ENCODE measurements around the gene RNF44. TPM values are rescaled to one million over a fixed set of nuclear protein-coding genes. Genes with fewer than 3 reads are reported as not detected.

The RNF44 gene
- total RNA-seq, 1 donor from 2014 or later = 11.7 TPM

- H3K9me3 ChIP-seq (ENCODE audit: low read depth) = no peaks in the 10 kb centered on the region
- Mint-ChIP-seq H3K27ac (no peak overlapping the region), H3K4me1 (no peaks in the 10 kb centered on the region), H3K36me3 (no peaks in the 10 kb centered on the region), H3K9me3 (no peaks in the 10 kb centered on the region), H3K4me3 (no peak overlapping the region), H3K27me3 (ENCODE audit: insufficient read depth, low read depth) (peaks cover 11% of the 10 kb centered on the region)
- no peak overlapping the region for H2AFZ ChIP-seq (replicated peaks)
- H3F3A ChIP-seq (ENCODE audit: low read depth) = no peaks in the 10 kb centered on the region
- no peak overlapping the region for H3K4me2 ChIP-seq
- TF ChIP-seq, protein P1, sequence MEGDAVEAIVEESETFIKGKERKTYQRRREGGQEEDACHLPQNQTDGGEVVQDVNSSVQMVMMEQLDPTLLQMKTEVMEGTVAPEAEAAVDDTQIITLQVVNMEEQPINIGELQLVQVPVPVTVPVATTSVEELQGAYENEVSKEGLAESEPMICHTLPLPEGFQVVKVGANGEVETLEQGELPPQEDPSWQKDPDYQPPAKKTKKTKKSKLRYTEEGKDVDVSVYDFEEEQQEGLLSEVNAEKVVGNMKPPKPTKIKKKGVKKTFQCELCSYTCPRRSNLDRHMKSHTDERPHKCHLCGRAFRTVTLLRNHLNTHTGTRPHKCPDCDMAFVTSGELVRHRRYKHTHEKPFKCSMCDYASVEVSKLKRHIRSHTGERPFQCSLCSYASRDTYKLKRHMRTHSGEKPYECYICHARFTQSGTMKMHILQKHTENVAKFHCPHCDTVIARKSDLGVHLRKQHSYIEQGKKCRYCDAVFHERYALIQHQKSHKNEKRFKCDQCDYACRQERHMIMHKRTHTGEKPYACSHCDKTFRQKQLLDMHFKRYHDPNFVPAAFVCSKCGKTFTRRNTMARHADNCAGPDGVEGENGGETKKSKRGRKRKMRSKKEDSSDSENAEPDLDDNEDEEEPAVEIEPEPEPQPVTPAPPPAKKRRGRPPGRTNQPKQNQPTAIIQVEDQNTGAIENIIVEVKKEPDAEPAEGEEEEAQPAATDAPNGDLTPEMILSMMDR (IDR thresholded peaks at IDR 0.05) = no peak
- TF ChIP-seq EZH2phosphoT487 (IDR thresholded peaks at IDR 0.05) = no peak
- TF ChIP-seq EZH2 (IDR thresholded peaks at IDR 0.05) = no peak
- H3K4me3 ChIP-seq = no peak overlapping the region
- no peak overlapping the region for H3K27ac ChIP-seq
- H3K9ac ChIP-seq = no peak overlapping the region
- H3K27me3 ChIP-seq = no peaks in the 10 kb centered on the region
- no peaks in the 10 kb centered on the region for H3K36me3 ChIP-seq
- no peaks in the 10 kb centered on the region for H3K4me1 ChIP-seq
- no peaks in the 10 kb centered on the region for H3K79me2 ChIP-seq (ENCODE audit: low read depth)
- no peaks in the 10 kb centered on the region for H4K20me1 ChIP-seq (ENCODE audit: low read depth)
- DNase-seq (ENCODE audit: low spot score) = no peak
Observed at GRCh38 chr5:176560364-176560763, 23.2 kb upstream of the RNF44 start.

DNA sequence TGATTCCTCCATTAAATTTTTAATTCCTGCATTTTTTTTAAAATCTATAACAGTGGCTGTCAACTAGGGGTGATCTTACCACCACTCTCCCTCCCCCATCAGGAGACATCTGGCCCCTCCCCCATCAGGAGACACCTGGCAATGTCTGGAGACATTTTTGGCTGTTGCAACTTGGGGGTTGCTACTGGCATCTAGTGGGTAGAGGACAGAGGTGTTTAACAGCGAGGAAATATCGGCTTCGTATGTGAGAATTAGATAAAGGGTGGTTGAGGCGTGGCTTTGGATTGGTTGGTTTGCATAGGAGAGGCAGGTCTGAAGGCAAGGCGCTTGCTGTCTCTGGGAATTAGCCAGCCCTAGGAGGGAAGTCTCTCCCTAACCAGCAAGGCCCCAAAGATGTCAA is 22.5 kb upstream of the RNF44 start:
- Mint-ChIP-seq H3K4me1 (peaks cover 7% of the 10 kb centered on the region), H3K27me3 (ENCODE audit: insufficient read depth, low read depth) (peaks cover 14% of the 10 kb centered on the region), H3K27ac (no peak overlapping the region), H3K4me3 (no peak overlapping the region), H3K36me3 (no peaks in the 10 kb centered on the region), H3K9me3 (no peaks in the 10 kb centered on the region)
- peak; percentile 13 for DNase-seq (ENCODE audit: low spot score)
- Histone ChIP-seq H3K4me3 (no peak overlapping the region), H3K9me3 (ENCODE audit: low read depth) (no peaks in the 10 kb centered on the region), H3K36me3 (no peaks in the 10 kb centered on the region), H3K4me2 (no peak overlapping the region), H3K4me1 (no peaks in the 10 kb centered on the region), H3K9ac (no peak overlapping the region), H3K27ac (no peak overlapping the region), H3K79me2 (ENCODE audit: low read depth) (no peaks in the 10 kb centered on the region), H4K20me1 (ENCODE audit: low read depth) (no peaks in the 10 kb centered on the region), H3K27me3 (no peaks in the 10 kb centered on the region), H2AFZ (replicated peaks) (no peak overlapping the region), H3F3A (ENCODE audit: low read depth) (no peaks in the 10 kb centered on the region)
- TF ChIP-seq EZH2 (IDR thresholded peaks at IDR 0.05) (no peak), EZH2phosphoT487 (IDR thresholded peaks at IDR 0.05) (no peak)
- TF ChIP-seq, protein P1 (IDR thresholded peaks at IDR 0.05) = no peak

DNA sequence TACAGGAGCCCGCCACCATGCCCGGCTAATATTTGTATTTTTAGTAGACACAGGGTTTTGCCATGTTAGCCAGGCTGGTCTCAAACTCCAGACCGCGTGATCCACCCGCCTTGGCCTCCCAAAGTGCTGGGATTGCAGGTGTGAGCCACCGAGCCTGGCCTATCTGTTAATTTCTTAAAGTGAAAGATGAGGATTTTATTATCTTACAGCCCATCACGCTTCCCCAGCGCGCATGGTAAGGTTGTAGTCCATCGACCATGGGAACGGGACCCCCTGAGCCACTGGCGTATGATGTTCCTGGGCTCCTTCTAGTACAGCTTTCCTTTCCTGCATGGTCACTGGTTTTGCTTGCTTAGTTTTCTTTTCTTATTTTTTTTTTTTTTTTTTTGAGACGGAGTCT is 20.6 kb upstream of the RNF44 start:
- H3K36me3 ChIP-seq = no peaks in the 10 kb centered on the region
- TF ChIP-seq EZH2 (IDR thresholded peaks at IDR 0.05) (no peak), EZH2phosphoT487 (IDR thresholded peaks at IDR 0.05) (no peak)
- TF ChIP-seq, protein P1 (IDR thresholded peaks at IDR 0.05) = no peak

More for the DNA sequence above, 20.6 kb upstream of the RNF44 start:
- H3K4me3 Mint-ChIP-seq = no peak overlapping the region
- Histone ChIP-seq H3K4me2 (no peak overlapping the region), H3K4me3 (no peak overlapping the region), H2AFZ (replicated peaks) (no peak overlapping the region), H3F3A (ENCODE audit: low read depth) (no peaks in the 10 kb centered on the region), H3K27me3 (no peaks in the 10 kb centered on the region), H3K79me2 (ENCODE audit: low read depth) (no peaks in the 10 kb centered on the region), H3K9ac (no peak overlapping the region), H3K9me3 (ENCODE audit: low read depth) (no peaks in the 10 kb centered on the region), H3K27ac (no peak overlapping the region), H3K4me1 (peaks cover 5% of the 10 kb centered on the region), H4K20me1 (ENCODE audit: low read depth) (no peaks in the 10 kb centered on the region)
- peaks cover 19% of the 10 kb centered on the region for H3K4me1 Mint-ChIP-seq
- peaks cover 17% of the 10 kb centered on the region for H3K27me3 Mint-ChIP-seq (ENCODE audit: insufficient read depth, low read depth)
- DNase-seq (ENCODE audit: low spot score) = no peak
- H3K36me3 Mint-ChIP-seq = no peaks in the 10 kb centered on the region
- H3K27ac Mint-ChIP-seq = no peak overlapping the region
- no peaks in the 10 kb centered on the region for H3K9me3 Mint-ChIP-seq

All from neural progenitor cell (in vitro differentiated cells).